Measurements from ENCODE around the gene IRF2.

DNA sequence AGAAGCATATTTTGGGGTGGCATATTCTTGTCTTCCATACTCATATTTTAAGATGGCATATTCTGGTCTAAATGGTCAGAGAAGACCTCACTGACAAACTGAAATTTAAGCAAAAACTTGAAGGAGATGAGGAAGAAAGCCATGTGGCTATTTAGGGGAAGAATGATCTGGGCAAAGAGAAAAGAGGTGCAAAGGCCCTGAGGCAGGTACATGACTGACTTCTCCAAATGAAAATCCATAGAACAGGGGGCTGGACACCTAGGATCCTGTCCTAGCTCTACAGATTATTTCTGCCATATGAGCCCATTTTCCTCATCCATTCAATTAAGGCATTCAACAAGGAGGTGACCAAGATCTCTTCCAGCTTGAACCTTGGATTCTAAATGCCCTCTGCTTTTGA lies 105.6 kb downstream of the IRF2 start:
- TF ChIP-seq JUND (IDR thresholded peaks at IDR 0.05; ENCODE audit: low read length) (no peak), RFX5 (IDR thresholded peaks at IDR 0.05; ENCODE audit: borderline replicate concordance, low read depth, low read length) (no peak), CBX5 (IDR thresholded peaks at IDR 0.05; ENCODE audit: low read depth, low read length) (no peak), ATF2 (IDR thresholded peaks at IDR 0.05; ENCODE audit: low read length) (no peak), TCF12 (IDR thresholded peaks at IDR 0.05; ENCODE audit: low read depth, low read length) (no peak), EZH2 (IDR thresholded peaks at IDR 0.05; ENCODE audit: low read depth, low read length, severe bottlenecking) (no peak), EP300 (IDR thresholded peaks at IDR 0.05; ENCODE audit: borderline replicate concordance in 1 of 2, low read depth in 2 of 2, low read length in 2 of 2) (no peak), GABPA (IDR thresholded peaks at IDR 0.05; ENCODE audit: borderline replicate concordance, insufficient read depth, low read length) (no peak), POLR2AphosphoS5 (IDR thresholded peaks at IDR 0.05; ENCODE audit: low read depth, low read length) (no peak)
- TF ChIP-seq, protein P1, sequence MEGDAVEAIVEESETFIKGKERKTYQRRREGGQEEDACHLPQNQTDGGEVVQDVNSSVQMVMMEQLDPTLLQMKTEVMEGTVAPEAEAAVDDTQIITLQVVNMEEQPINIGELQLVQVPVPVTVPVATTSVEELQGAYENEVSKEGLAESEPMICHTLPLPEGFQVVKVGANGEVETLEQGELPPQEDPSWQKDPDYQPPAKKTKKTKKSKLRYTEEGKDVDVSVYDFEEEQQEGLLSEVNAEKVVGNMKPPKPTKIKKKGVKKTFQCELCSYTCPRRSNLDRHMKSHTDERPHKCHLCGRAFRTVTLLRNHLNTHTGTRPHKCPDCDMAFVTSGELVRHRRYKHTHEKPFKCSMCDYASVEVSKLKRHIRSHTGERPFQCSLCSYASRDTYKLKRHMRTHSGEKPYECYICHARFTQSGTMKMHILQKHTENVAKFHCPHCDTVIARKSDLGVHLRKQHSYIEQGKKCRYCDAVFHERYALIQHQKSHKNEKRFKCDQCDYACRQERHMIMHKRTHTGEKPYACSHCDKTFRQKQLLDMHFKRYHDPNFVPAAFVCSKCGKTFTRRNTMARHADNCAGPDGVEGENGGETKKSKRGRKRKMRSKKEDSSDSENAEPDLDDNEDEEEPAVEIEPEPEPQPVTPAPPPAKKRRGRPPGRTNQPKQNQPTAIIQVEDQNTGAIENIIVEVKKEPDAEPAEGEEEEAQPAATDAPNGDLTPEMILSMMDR (IDR thresholded peaks at IDR 0.05; ENCODE audit: control extremely low read depth in 1 of 3, insufficient read depth in 1 of 3, low read depth in 1 of 3, low read length in 3 of 3): no peak
